SK-N-DZ (cell line): Measurements from ENCODE around the gene CTDSP1.

Experiments used
- DNase-seq: peaks from one replicate; pipeline ENCODE4 v3.0.0-alpha.2; 2015; ENCODE audit warnings: low spot score

CTDSP1 gene

GRCh38 chr2:218422403-218423086, 22.9 kb downstream of the CTDSP1 start:
- no peak for DNase-seq

DNA sequence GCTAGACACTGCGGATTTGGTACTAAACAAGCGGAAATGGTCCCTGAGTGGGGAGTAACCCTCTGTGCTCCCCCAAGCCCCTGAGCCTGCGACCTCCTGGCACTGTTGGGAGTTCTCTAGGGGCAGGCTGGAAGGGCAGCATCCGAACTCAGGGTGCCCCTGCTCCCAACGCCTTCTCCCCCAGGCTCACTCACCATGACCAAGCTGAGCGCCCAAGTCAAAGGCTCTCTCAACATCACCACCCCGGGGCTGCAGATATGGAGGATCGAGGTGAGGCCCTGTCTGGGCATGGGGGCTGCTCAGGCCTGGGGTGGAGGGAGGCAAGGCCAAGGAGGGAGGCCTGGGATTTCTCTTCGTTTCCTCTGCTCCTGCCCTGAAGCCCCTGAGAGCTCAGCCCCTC, 23.9 kb downstream of the CTDSP1 start:
- no peak for DNase-seq

- DNase-seq, result no peak
Measured at GRCh38 chr2:218425531-218425930, 25.9 kb downstream of the CTDSP1 start.

GRCh38 chr2:218427741-218428140, 28.1 kb downstream of the CTDSP1 start:
- DNase-seq, result no peak

GRCh38 chr2:218428846-218429558, 29.3 kb downstream of the CTDSP1 start:
- no peak for DNase-seq

DNA sequence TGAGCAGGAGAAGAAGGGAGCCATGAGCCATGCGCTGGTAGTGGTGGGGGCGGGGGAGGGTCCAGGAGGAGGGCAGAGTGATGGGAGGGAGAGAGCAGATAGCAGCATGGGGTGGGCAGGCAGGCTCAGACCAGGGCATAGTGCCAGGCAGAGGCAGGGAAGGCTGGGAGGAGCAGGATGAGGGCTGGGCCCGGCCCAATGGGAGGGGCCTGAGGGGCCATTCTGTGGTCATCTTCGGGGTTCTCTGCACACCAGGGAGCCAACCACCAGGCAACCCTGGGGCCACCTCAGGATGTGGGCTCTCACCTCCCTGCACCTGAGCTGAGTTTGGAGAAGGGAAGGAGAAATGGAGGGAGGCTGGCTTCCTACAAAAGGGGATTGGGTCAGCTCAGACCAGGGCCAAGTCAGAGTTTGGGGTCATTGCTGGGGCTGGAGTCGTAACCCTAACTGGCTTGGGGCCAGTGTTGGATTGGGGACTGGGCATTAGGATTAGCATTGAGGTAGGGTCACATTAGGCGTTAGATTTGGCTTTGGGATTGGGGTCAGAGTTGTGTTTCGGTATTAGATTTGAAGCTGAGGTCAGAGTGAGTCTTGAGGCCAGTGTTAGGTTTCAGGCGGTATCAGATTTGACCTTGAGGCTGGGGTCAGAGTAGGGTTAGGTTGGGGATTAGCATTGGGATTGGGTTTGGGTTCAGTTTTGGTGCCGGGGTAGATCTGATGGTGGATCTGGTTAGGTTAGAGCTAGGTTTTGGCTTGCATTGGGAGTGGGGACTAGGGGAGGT, 30.4 kb downstream of the CTDSP1 start:
- DNase-seq, result no peak

DNA sequence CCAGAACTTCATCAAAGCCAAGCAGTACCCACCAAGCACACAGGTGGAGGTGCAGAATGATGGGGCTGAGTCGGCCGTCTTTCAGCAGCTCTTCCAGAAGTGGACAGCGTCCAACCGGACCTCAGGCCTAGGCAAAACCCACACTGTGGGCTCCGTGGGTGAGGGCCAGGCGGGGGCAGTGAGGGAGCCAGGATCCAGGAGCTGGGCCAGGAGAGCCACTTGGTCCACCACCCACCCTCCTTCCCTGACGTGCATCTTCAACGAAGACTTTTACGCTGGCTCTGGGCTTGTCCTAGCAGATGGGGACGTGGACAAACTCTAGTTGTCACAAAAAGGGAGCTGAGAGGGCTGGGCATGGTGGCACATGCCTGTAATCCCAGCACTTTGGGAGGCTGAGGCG, 31.1 kb downstream of the CTDSP1 start:
- no peak for DNase-seq

GRCh38 chr2:218431878-218432277, 32.2 kb downstream of the CTDSP1 start:
- DNase-seq, result no peak

DNA sequence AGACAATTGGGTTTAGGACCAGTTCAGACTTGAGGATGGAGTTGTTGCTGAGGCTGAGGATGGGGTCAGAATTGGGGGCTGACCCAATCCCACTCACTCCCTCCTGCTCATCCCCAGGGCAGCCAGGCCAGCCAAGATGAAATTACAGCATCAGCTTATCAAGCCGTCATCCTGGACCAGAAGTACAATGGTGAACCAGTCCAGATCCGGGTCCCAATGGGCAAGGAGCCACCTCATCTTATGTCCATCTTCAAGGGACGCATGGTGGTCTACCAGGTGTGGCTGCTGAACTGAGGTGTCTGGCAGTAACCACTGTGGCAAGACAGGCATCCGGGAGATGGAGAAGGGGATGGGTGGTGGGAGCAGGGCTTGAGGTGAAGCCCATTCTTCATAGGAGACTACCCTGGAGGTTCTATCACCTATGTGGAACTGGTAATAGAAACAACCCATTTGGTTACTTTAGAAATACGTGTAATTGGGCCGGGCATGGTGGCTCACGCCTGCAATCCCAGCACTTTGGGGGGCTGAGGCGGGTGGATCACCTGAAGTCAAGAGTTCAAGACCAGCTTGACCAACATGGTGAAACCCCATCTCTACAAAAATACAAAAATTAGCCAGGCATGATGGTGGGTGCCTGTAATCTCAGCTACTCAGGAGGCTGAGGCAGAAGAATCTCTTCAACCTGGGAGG, 33.2 kb downstream of the CTDSP1 start:
- DNase-seq, result no peak

- DNase-seq, result no peak
Measured at GRCh38 chr2:218434456-218434855, 34.8 kb downstream of the CTDSP1 start.

DNA sequence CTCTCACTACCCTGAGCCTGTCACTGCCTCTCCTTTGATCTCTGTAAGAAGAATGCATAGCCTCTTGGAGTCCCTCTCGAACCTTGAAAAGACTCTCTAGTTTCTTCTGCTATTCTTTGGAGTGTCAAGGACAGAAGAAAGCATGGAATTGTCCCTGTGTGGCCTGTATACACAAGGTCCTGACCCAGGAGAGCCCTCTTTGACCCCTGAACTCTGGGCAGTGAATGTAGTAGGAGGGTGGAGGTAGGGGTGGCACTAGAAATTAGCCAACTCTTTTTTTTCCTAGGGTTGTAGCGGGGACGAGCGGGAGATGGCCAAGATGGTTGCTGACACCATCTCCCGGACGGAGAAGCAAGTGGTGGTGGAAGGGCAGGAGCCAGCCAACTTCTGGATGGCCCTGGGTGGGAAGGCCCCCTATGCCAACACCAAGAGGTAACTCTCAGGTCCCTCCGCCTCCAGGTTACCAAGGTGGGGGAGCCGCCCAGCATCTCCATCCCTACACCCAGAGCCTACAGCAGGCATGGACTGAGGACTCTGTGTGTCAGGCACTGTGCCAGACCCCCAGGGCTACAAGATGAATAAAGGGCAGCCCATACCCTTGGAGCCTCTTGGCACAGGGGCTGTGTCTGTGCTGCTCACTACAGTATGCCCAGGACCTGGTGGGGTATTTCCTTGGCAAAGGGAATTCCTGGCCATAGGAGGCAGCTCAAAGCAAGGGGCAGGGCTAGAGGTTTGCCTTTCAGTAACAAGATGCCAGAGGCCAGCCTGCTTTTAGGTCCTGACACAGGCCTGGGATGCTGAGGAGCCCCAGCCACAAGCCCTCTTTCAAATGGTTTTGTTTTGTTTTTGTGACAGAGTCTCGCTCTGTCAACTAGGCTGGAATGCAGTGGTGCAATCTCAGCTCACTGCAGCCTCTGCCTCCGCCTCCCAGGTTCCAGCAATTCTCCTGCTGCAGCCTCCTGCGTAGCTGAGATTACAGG, 35.6 kb downstream of the CTDSP1 start:
- DNase-seq, result no peak

GRCh38 chr2:218436992-218437391, 37.3 kb downstream of the CTDSP1 start:
- DNase-seq, result no peak

DNA sequence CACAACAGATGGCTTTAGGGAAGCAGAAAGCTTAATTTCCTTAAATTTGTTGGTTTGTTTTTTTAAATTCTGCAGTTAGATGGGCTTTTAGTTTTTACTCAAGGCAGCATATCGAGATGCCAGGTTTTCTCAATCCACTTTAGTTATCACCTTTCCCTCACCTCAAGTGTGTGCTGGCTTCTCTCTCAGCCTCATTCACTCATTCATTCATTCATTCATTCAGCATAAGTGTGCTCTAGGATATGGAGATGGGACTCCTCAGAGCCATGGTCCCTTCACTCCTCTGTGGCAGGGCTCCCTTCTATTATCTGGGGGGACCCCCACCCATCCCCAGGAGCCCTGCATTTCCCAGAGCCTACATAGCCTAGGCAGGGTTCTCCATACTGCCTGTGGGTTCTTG, 38.3 kb downstream of the CTDSP1 start:
- no peak for DNase-seq

GRCh38 chr2:218438596-218438995, 38.9 kb downstream of the CTDSP1 start:
- no peak for DNase-seq

- no peak for DNase-seq
Measured at GRCh38 chr2:218444692-218445357, 45.2 kb downstream of the CTDSP1 start.

DNA sequence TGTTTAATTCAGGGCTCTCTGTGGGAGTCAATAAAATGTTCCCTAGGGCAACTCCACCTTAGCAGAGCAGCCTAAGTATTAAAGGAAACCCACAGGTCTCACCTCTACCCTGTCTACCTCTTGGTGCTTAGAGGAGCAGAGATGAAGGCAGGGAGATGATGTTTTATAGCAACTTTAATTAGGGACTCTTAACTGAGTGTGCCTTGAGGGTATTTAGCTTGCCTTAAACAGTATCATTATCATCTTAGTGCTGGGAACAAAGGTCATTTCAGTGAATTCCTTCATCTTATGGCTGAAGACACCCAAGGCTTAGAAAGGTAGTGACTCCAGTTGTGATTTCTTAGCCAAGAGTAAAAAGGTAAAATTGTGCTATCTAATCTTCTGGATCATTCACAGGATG, 45.9 kb downstream of the CTDSP1 start:
- DNase-seq, result no peak

GRCh38 chr2:218446547-218446946, 46.9 kb downstream of the CTDSP1 start:
- DNase-seq, result no peak

- no peak for DNase-seq
Measured at GRCh38 chr2:218447072-218447471, 47.4 kb downstream of the CTDSP1 start.

GRCh38 chr2:218448934-218449333, 49.3 kb downstream of the CTDSP1 start:
- no peak for DNase-seq

DNA sequence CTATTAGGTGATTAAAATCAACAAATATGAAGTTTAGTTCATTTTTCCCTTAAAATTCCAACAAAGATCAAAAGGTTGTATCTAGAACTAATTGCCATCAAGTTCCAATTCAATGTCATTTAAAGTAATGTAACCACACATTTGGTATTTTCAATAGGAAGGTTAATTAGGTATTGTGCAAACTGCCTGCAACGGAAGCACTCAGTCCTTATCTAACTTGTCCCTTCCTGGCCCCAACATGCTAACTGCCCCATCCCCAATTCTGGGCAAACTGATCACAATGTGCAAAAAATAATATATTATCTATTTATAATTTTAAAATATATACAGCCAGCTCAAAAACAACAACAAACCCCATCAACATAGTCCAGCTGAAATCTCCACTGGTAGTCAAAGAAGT, 52.4 kb downstream of the CTDSP1 start:
- DNase-seq, result no peak
